HepG2 (cell line): ENCODE measurements around the gene CELA2B. TPM values are rescaled to one million over a fixed set of nuclear protein-coding genes. Genes with fewer than 3 reads are reported as not detected.

Experiments
- BHLHE40 ChIP-seq: IDR thresholded peaks from 2 replicates; pipeline ENCODE4 v1.6.1; 2011; ENCODE audit warnings: low read length, improper control_type of control experiment
- MTA3 ChIP-seq: sonication (generic); formaldehyde crosslinking; IDR thresholded peaks from 2 replicates; pipeline ENCODE4 v1.4.0; 2020; ENCODE audit warnings: missing genetic modification reagents
- PHF8 ChIP-seq: sonication (generic); formaldehyde crosslinking; IDR thresholded peaks from 2 replicates; pipeline ENCODE4 v1.5.0; 2020; ENCODE audit warnings: missing genetic modification reagents
- POLR2A ChIP-seq, 2 experiments: IDR thresholded peaks; 2 replicates each; pipeline ENCODE4 v1.6.1; 2011; ENCODE audit warnings: low read depth in 2 of 2, low read length in 2 of 2, mild to moderate bottlenecking in 1 of 2, moderate library complexity in 1 of 2; ENCODE audit not compliant: insufficient read depth in 1 of 2
- SMARCE1 ChIP-seq: fragments of 450-650 bp; IDR thresholded peaks from 2 replicates; pipeline ENCODE4 v1.6.1; 2017; ENCODE audit warnings: borderline replicate concordance
- TARDBP ChIP-seq: sonication (generic); formaldehyde crosslinking; IDR thresholded peaks from 2 replicates; pipeline ENCODE4 v1.8.0; 2022; ENCODE audit warnings: mild to moderate bottlenecking, missing genetic modification reagents
- UBTF ChIP-seq: sonication (generic); formaldehyde crosslinking; IDR thresholded peaks from 2 replicates; pipeline ENCODE4 v1.4.0; 2020; ENCODE audit warnings: mild to moderate bottlenecking, missing genetic modification reagents
- ZFP91 ChIP-seq: sonication (generic); formaldehyde crosslinking; IDR thresholded peaks from 2 replicates; pipeline ENCODE4 v1.9.0; 2022; ENCODE audit warnings: missing genetic modification reagents, mild to moderate bottlenecking, borderline replicate concordance
- ZFY ChIP-seq: sonication (generic); formaldehyde crosslinking; IDR thresholded peaks from 2 replicates; pipeline ENCODE4 v1.4.0; 2020; ENCODE audit warnings: missing genetic modification reagents
- ZNF235 ChIP-seq: sonication (generic); formaldehyde crosslinking; IDR thresholded peaks from 2 replicates; pipeline ENCODE4 v1.8.1; 2023; ENCODE audit warnings: mild to moderate bottlenecking, missing genetic modification reagents, borderline replicate concordance
- ZNF687 ChIP-seq: sonication (generic); formaldehyde crosslinking; IDR thresholded peaks from 2 replicates; pipeline ENCODE4 v1.5.1; 2020; ENCODE audit warnings: mild to moderate bottlenecking, missing genetic modification reagents, moderate library complexity
- ZSCAN29 ChIP-seq: sonication (generic); formaldehyde crosslinking; conservative IDR thresholded peaks from 2 replicates; pipeline ENCODE4 v1.4.0; 2020; ENCODE audit warnings: mild to moderate bottlenecking, missing genetic modification reagents
- polyA plus RNA-seq, 8 experiments: library from polyadenylated mRNA; depleted of rRNA in 3 of 8; stranded (reverse) in 7 of 8; unstranded in 1 of 8; fragments of >200 nt; fragmentation: Illumina TruSeq in 4 of 8; extraction: Trizol in 4 of 8; gene quantifications; 2 replicates each; pipeline versions ENCODE4 v1.2.1 to v1.2.3, GENCODE V29; 2011 to 2016; ENCODE audit warnings: low read depth in 4 of 8, missing spikeins in 1 of 8, mixed read lengths in 1 of 8; ENCODE audit not compliant: insufficient read depth in 1 of 8
- total RNA-seq, 5 experiments: library from RNA; depleted of rRNA; stranded (reverse); fragments of >200 nt; fragmentation: Illumina TruSeq; extraction: Trizol; gene quantifications; 2 replicates each; pipeline ENCODE4 v1.2.3, GENCODE V29; 2016; ENCODE audit warnings: low read depth in 1 of 5
- TF ChIP-seq, protein P1 (sequence below): IDR thresholded peaks from 2 replicates; pipeline ENCODE4 v1.6.1; 2016; ENCODE audit warnings: mild to moderate bottlenecking
- TF ChIP-seq, protein P2 (sequence below): sonication (generic); formaldehyde crosslinking; IDR thresholded peaks from 2 replicates; pipeline ENCODE4 v1.5.0; 2020; ENCODE audit warnings: mild to moderate bottlenecking, missing genetic modification reagents, borderline replicate concordance

CELA2B gene
- total and polyA plus RNA-seq, 2 of the 13 experiments (the other 11 are each of a cell fraction or from before 2014, with no cell fraction given): not detected

GRCh38 chr1:15524021-15524282 lies 48.0 kb downstream of the CELA2B start, which contains the start of gene CASP9 (continued):
- TF ChIP-seq TARDBP (CRISPR knock-in tag) (peak; percentile 58; the same call in 1 of the 2 replicates), SMARCE1 (no peak), ZFY (CRISPR knock-in tag) (peak; percentile 80), ZSCAN29 (CRISPR knock-in tag) (no peak), BHLHE40 (no peak), ZNF235 (CRISPR knock-in tag) (peak; percentile 45; the same call in 1 of the 2 replicates), PHF8 (peak; percentile 71), ZNF687 (peak; percentile 54), UBTF (CRISPR knock-in tag) (peak; percentile 51), POLR2A (IDR thresholded peaks at IDR 0.05; ENCODE audit: insufficient read depth in 1 of 2, low read depth in 2 of 2, low read length in 2 of 2) (peak; percentile 65 to 91), MTA3 (CRISPR knock-in tag) (no peak), ZFP91 (CRISPR knock-in tag) (0 out of 2 replicates have a peak, but pooled peaks have one; percentile 18)
- TF ChIP-seq, protein P1, sequence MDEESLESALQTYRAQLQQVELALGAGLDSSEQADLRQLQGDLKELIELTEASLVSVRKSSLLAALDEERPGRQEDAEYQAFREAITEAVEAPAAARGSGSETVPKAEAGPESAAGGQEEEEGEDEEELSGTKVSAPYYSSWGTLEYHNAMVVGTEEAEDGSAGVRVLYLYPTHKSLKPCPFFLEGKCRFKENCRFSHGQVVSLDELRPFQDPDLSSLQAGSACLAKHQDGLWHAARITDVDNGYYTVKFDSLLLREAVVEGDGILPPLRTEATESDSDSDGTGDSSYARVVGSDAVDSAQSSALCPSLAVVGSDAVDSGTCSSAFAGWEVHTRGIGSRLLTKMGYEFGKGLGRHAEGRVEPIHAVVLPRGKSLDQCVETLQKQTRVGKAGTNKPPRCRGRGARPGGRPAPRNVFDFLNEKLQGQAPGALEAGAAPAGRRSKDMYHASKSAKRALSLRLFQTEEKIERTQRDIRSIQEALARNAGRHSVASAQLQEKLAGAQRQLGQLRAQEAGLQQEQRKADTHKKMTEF (CRISPR knock-in tag): peak; percentile 42; the same call in 1 of the 2 replicates
- TF ChIP-seq, protein P2, sequence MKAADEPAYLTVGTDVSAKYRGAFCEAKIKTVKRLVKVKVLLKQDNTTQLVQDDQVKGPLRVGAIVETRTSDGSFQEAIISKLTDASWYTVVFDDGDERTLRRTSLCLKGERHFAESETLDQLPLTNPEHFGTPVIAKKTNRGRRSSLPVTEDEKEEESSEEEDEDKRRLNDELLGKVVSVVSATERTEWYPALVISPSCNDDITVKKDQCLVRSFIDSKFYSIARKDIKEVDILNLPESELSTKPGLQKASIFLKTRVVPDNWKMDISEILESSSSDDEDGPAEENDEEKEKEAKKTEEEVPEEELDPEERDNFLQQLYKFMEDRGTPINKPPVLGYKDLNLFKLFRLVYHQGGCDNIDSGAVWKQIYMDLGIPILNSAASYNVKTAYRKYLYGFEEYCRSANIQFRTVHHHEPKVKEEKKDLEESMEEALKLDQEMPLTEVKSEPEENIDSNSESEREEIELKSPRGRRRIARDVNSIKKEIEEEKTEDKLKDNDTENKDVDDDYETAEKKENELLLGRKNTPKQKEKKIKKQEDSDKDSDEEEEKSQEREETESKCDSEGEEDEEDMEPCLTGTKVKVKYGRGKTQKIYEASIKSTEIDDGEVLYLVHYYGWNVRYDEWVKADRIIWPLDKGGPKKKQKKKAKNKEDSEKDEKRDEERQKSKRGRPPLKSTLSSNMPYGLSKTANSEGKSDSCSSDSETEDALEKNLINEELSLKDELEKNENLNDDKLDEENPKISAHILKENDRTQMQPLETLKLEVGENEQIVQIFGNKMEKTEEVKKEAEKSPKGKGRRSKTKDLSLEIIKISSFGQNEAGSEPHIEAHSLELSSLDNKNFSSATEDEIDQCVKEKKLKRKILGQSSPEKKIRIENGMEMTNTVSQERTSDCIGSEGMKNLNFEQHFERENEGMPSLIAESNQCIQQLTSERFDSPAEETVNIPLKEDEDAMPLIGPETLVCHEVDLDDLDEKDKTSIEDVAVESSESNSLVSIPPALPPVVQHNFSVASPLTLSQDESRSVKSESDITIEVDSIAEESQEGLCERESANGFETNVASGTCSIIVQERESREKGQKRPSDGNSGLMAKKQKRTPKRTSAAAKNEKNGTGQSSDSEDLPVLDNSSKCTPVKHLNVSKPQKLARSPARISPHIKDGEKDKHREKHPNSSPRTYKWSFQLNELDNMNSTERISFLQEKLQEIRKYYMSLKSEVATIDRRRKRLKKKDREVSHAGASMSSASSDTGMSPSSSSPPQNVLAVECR (CRISPR knock-in tag): peak; percentile 37; the same call in 1 of the 2 replicates
